Brain pericyte (primary cell): ENCODE data around the gene SLC22A12.
"Not testable (repeated sequence)": the region's sequence is repeated elsewhere in the genome, so short reads cannot be mapped to it uniquely, and the experiment has no call there.

Source experiments
- DNase-seq: peaks from one replicate; pipeline ENCODE4 v3.0.0-alpha.2; 2012; ENCODE audit warnings: low read depth, low spot score

Gene SLC22A12

DNA sequence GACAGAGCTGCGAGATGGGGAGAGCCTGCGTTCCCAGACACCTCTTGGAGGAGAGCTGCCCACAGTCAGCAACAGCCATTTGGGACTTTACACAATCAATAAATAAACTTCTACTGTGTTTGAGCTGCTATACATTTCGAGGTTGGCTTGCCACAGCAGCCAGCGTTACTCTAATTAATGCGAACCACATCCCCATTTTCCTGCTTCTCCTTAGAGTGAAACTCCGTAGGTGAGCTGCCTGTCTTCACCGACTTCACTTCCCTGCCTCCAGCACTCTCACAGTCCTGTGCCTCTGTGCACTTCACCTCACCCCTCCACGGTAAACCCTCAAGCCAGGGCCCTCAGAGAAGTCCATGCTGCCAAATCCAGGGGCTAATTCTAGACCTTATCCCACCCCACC lies 5.9 kb upstream of the SLC22A12 start:
- no peak for DNase-seq

DNA sequence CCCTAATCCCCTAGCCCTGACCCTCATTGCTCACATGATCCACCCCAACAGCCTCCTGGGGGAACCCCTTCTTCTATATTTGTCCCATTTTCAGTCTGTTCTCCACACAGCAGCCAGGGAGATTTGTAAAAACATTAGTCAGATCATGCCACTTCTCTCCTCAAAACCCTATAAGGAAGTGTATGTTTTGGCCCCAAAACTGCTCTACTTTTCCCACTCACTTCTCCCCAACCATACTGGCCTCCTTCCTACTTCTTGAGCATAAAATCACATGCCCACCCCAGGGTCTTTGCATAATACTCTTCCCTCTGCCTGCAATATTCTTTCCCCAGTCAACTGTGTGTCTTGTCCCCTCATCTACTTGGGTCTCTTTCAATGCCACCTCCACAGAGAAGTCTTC lies 4.7 kb upstream of the SLC22A12 start:
- no peak for DNase-seq

DNA sequence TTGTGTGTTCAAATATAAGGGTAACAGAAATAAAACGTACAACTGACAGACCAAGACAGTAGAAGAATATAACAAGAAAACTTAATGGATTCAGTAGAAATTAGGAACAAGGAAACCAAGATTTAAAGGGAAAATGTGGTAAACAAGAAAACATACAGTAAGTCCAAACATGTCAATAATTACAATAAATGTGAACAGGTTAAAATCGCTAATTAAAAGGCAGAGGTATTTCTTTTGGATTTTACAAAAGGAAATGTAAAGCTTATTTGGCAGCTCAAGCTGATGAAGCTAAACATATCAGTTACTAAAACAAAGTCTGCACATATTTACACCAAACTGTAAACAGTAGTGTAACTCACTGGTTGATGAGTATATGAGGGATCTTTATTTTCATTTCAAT lies 2.3 kb upstream of the SLC22A12 start:
- no peak for DNase-seq

DNA sequence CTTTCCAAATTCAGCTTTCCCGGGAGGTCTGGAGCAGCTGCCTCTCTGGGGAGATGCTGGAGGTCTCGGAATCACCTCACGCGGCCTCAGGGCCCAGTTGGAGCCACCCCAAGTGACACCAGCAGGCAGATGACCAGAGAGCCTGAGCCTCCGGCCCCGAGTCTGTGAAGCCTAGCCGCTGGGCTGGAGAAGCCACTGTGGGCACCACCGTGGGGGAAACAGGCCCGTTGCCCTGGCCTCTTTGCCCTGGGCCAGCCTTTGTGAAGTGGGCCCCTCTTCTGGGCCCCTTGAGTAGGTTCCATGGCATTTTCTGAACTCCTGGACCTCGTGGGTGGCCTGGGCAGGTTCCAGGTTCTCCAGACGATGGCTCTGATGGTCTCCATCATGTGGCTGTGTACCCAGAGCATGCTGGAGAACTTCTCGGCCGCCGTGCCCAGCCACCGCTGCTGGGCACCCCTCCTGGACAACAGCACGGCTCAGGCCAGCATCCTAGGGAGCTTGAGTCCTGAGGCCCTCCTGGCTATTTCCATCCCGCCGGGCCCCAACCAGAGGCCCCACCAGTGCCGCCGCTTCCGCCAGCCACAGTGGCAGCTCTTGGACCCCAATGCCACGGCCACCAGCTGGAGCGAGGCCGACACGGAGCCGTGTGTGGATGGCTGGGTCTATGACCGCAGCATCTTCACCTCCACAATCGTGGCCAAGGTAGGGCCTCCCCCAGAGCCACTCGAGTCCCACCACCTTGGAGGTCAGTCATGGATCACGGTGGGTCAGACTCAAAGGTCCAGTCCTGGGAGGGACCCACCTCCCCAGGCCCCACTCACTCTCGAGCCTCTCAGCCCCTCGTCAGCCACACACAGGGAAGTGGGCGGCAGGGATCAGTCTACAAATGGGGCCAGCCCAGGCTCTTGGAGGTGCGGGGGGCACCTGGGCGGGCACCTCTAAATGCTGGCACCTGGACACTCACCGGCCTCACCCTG lies 525 bp downstream of the SLC22A12 start:
- no peak for DNase-seq

DNA sequence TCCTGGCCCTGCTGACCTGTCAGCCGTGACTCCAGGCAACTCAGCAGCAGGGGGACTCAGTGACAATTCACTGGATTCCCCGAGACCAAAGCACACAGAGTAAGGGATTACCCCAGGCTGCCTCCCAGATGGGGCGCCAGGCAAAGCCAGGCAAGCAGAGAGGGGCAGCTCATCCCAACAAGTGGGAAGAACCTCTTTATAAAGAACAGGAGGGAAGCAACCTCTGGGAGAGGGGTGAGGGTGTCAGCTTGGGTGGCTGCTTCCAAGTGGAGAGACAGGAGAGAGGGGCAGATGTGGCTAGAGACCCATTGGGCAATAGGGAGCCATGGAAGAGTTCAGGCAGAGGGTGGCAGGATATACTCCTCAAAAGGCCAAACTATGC lies 1.2 kb downstream of the SLC22A12 start:
- DNase-seq, result no peak

DNA sequence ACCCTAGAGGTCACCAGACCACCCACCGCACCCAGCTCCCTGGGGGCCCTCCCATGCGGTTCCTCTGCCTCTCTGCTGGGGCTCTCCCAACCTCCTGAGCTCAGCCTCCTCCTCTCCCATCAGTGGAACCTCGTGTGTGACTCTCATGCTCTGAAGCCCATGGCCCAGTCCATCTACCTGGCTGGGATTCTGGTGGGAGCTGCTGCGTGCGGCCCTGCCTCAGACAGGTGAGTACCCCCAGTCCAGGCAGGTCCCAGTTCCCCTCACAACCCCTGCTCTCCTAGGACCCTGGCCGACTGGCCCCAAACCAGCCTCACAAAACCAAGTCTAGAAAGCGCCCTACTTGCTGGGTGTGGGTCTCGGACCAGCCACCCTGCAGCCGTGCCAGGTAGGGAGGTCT lies 1.6 kb downstream of the SLC22A12 start:
- no peak for DNase-seq

DNA sequence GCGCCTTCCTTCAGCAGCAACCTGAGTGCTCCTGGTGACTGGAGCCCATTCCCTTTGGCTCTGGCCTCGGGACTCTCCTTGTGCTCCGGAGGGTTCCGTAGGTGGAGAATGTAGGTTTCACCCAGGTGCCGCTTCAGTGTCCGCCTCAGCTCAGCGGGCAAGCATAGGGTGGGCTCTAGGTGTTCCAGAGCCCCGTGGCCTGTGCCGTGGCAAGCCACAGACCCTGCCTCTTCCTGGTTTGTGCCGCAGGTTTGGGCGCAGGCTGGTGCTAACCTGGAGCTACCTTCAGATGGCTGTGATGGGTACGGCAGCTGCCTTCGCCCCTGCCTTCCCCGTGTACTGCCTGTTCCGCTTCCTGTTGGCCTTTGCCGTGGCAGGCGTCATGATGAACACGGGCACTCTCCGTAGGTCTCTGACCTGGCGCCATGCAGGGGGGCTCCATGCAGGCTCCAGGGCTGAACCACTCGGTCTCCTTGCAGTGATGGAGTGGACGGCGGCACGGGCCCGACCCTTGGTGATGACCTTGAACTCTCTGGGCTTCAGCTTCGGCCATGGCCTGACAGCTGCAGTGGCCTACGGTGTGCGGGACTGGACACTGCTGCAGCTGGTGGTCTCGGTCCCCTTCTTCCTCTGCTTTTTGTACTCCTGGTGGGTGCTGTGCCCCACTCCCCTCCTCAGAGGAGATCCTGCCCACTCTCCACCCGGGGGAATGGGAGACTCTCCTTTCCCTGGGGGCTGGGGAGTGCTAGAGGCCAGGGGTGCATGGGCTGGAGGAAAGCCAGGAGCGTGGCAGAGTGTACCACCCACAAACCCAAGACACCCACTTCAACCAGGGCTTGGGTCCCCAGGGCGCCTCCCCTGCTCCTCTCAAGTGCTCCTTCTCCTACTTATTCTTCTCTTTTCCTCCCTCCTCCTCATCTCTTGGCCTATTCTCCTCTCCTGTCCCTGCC lies 2.4 kb downstream of the SLC22A12 start:
- DNase-seq, result no peak

DNA sequence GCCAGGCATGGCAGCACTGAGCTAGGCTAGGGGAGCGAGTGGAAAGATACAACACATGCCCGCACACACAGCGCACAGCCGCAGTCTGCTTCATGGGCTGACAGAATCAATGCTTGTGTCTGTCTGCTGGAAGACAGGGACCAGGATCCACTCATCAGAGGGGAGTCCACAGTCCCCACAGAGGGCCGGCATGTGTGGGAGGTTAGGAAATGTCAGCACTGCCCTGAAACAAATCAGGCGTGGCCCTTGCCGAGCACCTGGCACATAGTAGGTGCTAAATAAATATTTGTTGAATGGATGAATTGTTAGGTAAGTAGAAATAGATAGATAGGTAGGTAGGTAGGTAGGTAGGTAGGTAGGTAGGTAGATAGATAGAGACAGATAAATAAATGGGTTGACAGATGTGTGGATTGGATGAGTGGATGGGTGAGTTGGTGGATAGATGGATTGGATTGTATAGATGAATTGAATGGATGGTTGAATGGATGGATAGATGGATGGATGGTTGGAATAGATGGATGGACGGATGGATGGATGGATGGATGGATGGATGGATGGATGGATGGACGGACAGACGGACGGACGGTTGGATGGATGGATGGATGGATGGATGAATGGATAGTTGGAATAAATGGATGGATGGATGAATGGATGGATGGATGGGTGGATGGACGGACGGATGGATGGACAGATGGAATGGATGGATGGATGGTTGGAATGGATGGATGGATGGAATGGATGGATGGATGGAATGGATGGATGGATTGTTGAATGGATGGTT lies 3.3 kb downstream of the SLC22A12 start:
- DNase-seq, result no peak

DNA sequence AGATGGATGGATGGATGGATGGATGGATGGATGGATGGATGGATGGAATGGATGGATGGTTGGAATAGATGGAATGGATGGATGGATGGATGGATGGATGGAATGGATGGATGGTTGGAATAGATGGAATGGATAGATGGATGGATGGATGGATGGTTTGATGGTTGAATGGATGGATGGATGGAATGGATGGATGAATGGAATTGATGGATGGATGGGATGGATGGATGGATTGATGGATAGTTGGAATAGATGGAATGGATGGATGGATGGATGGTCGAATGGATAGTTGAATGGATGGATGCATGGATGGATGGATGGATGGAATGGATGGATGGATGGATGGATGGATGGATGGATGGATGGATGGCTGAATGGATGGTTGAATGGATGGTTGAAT lies 4.9 kb downstream of the SLC22A12 start:
- not testable (repeated sequence) for DNase-seq

DNA sequence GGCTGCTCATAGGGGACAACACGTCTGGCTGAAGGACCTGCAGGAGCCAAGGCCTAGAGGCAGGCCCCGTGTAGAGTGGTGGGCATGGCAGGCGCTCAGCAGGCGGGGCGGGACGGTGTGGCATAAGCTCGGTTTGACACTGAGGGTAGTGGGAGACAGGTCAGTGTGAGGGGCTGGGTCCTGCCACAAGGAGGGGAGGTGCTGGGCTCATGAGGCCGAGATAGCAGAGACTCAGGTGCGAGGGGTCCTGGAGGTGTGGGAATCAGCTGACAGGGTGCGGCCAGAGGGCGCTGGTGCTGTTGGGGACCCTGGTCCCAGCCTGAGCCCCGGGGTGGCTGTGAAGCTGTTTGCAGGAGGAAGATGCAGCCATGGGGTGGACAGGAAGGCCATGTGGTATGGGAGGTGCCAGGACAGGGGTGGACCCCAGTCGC lies 6.7 kb downstream of the SLC22A12 start:
- no peak for DNase-seq

DNA sequence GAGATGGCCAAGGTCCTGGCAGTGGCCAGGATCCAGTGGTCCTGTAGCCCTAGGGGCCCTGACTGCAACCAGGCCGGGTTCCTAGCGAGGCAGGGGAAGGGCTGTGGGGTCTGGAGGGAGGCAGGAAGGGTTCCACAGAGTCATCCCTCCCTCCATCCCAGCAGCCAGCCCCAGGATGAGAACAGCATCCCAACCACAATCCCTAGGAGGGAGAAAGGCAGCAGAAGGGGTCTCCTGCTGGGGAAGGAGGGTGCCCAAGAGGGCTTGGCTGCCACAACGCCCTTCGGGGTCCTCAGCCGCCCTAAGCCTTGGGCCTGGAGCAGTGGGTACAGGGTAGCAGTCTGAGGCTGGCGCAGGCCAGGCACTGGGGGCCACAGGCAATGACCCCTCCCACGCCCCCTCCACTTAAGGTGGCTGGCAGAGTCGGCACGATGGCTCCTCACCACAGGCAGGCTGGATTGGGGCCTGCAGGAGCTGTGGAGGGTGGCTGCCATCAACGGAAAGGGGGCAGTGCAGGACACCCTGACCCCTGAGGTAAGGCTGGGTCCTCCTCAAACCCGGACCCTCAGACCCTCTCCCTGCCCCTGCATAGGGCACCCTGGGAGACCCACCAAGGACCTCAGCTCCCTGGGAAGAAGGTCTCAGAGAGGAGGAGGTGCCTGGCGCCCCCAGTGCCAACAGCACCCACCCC lies 7.2 kb downstream of the SLC22A12 start:
- no peak for DNase-seq

DNA sequence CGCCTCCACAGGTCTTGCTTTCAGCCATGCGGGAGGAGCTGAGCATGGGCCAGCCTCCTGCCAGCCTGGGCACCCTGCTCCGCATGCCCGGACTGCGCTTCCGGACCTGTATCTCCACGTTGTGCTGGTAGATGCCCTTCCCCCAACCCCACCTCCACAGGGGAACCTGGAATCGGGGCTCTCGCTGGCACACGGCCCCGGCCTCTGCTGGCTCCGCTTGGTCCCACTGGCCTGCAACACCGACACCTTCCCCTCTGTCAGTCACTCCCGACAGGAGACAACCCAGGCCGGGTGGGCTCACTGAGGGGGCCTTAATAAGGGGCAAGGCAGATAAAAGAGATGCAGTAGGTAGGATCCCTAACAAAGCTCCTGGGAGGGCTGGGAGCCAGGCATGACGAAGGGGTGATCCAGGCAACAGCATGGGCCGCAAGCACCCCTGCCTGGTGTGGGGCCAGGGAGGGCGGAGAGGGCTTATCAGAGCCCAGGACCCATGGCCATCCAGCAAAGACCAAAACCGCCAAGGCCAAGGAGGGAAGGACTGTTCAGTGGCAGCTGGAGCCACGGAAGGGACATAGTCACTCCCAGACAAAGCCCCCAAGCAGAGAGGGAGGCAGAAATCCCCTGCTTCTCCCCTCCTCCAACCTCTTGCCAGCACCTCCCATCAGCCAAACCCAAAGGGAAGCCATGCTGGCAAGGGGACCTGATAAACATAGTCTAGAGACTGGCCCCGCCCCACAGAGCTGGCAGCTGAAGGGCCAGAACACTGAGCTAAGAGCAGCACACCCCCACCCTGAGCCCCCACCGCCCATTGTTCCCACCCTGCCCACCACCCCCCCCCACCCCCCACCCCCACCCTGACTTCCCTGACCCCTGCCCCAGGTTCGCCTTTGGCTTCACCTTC lies 8.0 kb downstream of the SLC22A12 start:
- DNase-seq, result no peak

DNA sequence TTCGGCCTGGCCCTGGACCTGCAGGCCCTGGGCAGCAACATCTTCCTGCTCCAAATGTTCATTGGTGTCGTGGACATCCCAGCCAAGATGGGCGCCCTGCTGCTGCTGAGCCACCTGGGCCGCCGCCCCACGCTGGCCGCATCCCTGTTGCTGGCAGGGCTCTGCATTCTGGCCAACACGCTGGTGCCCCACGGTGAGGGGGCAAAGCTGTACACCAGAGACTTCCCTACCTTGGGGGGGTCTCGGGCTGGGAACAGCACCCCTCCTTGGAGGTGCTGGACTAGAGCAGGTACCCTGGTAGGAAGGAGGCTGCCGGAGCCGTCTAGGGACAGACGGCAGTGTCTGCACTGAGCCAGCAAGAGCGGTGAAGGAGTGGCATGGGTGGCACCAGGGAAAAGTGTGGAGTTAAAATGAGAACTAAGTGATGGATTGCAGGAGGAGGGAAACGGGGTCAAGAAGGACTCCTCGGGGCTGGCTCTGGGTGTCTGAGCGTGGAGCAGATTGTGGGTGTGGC lies 8.7 kb downstream of the SLC22A12 start:
- DNase-seq, result no peak

DNA sequence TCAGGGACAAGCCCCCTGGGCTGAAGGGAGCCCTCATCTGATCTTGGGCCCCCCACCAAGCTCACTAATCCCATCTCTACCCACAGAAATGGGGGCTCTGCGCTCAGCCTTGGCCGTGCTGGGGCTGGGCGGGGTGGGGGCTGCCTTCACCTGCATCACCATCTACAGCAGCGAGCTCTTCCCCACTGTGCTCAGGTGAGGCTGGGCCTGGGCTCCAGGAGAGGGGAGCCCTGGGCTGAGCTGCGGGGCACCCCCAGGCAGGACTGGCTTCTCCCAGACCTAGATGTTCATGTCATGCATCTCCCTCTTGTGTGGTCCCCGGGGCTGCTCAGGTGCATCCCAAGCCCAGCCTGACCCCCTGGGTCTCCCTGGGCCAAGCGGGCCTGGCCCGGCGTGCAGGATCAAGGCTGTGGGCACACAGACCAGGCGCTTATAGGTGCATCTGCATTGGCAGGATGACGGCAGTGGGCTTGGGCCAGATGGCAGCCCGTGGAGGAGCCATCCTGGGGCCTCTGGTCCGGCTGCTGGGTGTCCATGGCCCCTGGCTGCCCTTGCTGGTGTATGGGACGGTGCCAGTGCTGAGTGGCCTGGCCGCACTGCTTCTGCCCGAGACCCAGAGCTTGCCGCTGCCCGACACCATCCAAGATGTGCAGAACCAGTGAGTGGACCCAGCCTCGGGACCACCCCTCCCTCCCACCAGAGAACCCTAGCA lies 9.4 kb downstream of the SLC22A12 start:
- no peak for DNase-seq

DNA sequence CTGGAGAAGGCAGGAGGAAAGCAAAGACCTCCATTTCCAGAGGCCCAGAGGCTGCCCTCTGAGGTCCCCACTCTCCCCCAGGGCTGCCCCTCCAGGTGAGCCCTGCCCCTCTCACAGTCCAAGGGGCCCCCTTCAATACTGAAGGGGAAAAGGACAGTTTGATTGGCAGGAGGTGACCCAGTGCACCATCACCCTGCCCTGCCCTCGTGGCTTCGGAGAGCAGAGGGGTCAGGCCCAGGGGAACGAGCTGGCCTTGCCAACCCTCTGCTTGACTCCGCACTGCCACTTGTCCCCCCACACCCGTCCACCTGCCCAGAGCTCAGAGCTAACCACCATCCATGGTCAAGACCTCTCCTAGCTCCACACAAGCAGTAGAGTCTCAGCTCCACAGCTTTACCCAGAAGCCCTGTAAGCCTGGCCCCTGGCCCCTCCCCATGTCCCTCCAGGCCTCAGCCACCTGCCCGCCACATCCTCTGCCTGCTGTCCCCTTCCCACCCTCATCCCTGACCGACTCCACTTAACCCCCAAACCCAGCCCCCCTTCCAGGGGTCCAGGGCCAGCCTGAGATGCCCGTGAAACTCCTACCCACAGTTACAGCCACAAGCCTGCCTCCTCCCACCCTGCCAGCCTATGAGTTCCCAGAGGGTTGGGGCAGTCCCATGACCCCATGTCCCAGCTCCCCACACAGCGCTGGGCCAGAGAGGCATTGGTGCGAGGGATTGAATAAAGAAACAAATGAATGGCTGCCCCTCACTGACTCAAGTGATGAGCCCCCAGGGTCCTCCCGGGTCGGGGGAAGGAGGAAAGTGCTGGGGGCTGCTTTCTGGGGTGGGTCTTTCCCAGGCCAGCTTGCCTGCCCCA lies 10.8 kb downstream of the SLC22A12 start:
- no peak for DNase-seq

DNA sequence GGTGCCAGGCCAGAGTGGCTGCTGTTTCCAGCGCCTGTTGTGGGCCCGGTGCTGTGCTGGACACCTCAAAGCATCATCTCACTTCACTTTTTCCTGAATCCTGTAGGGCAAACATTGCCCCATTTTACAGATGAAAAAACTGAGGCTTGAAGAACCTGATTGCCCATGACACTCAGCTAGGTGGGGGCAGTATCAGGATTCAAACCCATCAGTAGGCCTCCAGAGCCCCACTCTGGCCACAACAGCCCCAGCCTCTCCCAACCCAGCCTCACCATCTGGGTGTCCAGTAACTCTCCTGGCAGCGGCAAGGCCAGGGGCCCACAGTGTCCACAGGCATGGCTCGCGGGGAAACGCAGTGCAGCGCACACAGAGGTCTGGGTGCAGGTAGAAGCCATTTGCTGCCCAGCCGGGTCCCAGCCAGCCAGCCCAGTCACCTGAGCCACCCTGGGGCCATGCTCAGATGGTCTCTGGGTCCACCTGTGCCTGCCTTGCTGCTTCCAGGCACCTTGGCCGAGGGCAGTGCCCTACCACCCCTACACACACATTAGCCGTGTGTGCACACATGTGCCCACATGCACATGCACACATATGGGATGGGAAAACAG lies 11.5 kb downstream of the SLC22A12 start:
- no peak for DNase-seq

DNA sequence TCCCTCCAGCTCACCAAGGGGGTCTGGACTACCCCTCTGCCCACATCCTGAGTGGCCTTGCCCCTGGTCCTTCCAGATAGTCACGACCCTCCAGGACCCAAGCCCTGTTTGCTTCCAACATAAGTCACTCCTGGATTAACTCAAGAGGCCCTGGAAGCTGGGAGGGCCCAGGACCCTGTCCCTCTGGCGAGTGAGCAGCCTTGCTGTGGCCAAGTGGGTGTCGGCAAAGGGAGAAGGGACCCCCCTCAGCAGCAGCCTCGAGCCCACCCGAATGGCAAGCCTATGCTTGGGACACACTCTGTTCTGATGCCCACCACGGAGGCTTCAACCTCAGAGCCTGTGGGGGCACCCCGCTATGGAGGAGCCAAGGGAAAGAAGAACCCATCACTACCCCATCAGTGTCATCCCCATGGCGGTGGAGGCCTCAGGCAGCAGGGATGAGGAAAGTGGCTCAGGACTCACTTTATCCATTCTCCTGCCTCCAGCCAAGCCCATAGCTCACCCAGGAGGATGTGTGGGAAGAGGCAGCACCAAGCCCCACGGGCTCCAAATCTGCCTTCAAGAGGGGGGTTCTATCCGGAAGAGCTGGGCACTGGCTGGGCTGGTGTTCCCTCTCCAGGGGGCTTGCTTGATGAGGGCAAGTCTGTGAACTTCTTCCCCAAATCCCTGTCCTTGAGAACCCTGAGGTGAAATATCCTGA lies 12.5 kb downstream of the SLC22A12 start:
- no peak for DNase-seq
